ENCODE measurements around the gene NAV2.

Gene NAV2

GRCh38 chr11:20085918-20086317 lies 373.3 kb downstream of the NAV2 start:
- ChIA-PET POLR2A (no interaction called here), CTCF (no interaction called here)
- TF ChIP-seq, protein P1, sequence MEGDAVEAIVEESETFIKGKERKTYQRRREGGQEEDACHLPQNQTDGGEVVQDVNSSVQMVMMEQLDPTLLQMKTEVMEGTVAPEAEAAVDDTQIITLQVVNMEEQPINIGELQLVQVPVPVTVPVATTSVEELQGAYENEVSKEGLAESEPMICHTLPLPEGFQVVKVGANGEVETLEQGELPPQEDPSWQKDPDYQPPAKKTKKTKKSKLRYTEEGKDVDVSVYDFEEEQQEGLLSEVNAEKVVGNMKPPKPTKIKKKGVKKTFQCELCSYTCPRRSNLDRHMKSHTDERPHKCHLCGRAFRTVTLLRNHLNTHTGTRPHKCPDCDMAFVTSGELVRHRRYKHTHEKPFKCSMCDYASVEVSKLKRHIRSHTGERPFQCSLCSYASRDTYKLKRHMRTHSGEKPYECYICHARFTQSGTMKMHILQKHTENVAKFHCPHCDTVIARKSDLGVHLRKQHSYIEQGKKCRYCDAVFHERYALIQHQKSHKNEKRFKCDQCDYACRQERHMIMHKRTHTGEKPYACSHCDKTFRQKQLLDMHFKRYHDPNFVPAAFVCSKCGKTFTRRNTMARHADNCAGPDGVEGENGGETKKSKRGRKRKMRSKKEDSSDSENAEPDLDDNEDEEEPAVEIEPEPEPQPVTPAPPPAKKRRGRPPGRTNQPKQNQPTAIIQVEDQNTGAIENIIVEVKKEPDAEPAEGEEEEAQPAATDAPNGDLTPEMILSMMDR (IDR thresholded peaks at IDR 0.05; ENCODE audit: control extremely low read depth, extremely low read depth, low read depth, missing control alignments) = no peak
- no peak for DNase-seq (ENCODE audit: extremely low spot score)

DNA sequence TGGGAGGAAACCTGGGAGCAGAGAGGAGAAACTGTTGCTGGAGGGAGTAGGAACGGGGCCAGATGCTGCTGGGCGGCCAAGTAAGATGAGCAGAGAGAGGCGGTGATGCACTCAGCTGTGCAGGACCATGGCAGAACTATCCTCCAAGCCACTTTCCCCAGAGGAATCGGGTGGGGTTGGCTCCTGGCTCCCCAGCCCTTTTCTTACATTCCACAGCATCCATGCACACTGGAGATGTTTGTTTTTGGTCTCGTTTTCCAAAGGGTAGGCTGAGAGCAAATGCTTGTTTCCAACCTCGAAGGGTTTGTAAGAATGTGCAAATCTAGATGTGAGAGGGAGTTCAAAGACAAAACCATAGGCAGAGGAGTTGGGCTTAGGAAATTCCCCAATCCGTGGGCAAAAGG lies 374.5 kb downstream of the NAV2 start:
- ChIA-PET POLR2A (no interaction called here), CTCF (no interaction called here)
- TF ChIP-seq, protein P1 (IDR thresholded peaks at IDR 0.05; ENCODE audit: control extremely low read depth, extremely low read depth, low read depth, missing control alignments) = no peak
- DNase-seq (ENCODE audit: extremely low spot score) = no peak

- DNase-seq (ENCODE audit: extremely low spot score) = no peak
- POLR2A ChIA-PET = no interaction called here
- TF ChIP-seq, protein P1 (IDR thresholded peaks at IDR 0.05; ENCODE audit: control extremely low read depth, extremely low read depth, low read depth, missing control alignments) = no peak
- CTCF ChIA-PET = interaction anchor here (0.8 to 1.6 kb wide), 5 partner anchors 10 to 137 kb away, joined by 3 to 4 read pairs (median 3); no protein-coding TSS in a partner anchor
Measured at GRCh38 chr11:20088397-20089225, 376.0 kb downstream of the NAV2 start.

GRCh38 chr11:20089367-20089766 lies 376.7 kb downstream of the NAV2 start:
- no peak for DNase-seq (ENCODE audit: extremely low spot score)
- POLR2A ChIA-PET = no interaction called here
- CTCF ChIA-PET = interaction anchor here (0.8 to 2.1 kb wide), 5 partner anchors 30 to 137 kb away, joined by 3 to 7 read pairs (median 3); no protein-coding TSS in a partner anchor

GRCh38 chr11:20089796-20090653 lies 377.4 kb downstream of the NAV2 start:
- CTCF ChIA-PET = interaction anchor here (0.8 to 2.1 kb wide), 5 partner anchors 8 to 43 kb away, joined by 3 to 7 read pairs (median 3); no protein-coding TSS in a partner anchor
- no peak for DNase-seq (ENCODE audit: extremely low spot score)
- TF ChIP-seq, protein P1 (IDR thresholded peaks at IDR 0.05; ENCODE audit: control extremely low read depth, extremely low read depth, low read depth, missing control alignments) = no peak
- POLR2A ChIA-PET = no interaction called here

More at GRCh38 chr11:20089367-20089766, 376.7 kb downstream of the NAV2 start:
- TF ChIP-seq, protein P1 (IDR thresholded peaks at IDR 0.05; ENCODE audit: control extremely low read depth, extremely low read depth, low read depth, missing control alignments) = no peak

DNA sequence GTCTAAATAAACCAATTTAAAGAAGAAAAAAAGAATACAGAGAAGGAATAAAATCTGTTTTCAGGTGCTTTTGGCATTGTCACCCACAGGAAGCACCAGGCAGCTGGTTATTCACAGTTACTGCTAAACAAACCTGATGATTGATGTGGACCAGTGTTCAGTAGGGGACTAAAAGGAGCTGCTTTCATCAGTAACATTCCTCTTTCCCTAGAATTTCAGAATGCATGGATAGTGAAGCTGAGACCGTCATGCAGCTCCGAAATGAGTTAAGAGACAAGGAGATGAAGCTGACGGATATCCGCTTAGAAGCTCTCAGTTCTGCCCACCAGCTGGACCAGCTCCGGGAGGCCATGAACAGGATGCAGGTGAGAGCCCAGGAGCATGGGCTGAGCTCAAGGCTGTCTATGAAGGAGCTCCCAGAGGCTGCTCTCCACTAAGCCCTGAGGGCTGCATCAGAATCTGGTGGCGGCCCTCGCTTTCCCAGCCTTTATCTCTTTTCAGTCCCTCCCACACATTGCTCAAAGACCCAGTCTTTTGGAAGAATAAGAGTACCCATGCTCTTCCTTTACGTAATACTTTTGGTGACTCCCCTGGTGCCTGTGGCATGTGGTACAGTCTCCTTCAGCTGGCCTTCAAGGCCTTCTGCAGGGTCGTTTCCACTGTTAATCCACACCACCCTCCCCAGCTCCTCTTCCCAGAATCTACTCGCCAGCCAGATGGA lies 378.2 kb downstream of the NAV2 start:
- POLR2A ChIA-PET = no interaction called here
- TF ChIP-seq, protein P1 (IDR thresholded peaks at IDR 0.05; ENCODE audit: control extremely low read depth, extremely low read depth, low read depth, missing control alignments) = no peak
- no peak for DNase-seq (ENCODE audit: extremely low spot score)
- CTCF ChIA-PET = interaction anchor here (0.7 to 2.1 kb wide), 7 partner anchors 9 to 42 kb away, joined by 3 to 7 read pairs (median 3); no protein-coding TSS in a partner anchor

Data from GM10248 (cell line).